Activated B cell treated with CpG ODN at 0.5 μM for 24 hours (primary cell): ENCODE data around the gene TRIM9. TPM values are rescaled to one million over a fixed set of nuclear protein-coding genes. Genes with fewer than 3 reads are reported as not detected.

ENCODE experiments used
- ATAC-seq: fragments of 200-7000 bp; cut with Tn5 transposase; one replicate; pipeline ENCODE4 v1.10.0; 2021; ENCODE audit warnings: low read depth, mild to moderate bottlenecking, moderate library complexity
- CTCF ChIA-PET: fragments of 350-600 bp; sonication (Branson Sonifier 250); formaldehyde crosslinking; loops from one replicate; lab custom pipeline; 2021; ENCODE audit warnings: antibody characterized with exemption; lab: Charles Lee
- POLR2A ChIA-PET: fragments of 350-600 bp; sonication (Branson Sonifier 250); formaldehyde crosslinking; loops from one replicate; lab custom pipeline; 2021; ENCODE audit warnings: antibody characterized with exemption; lab: Charles Lee
- DNase-seq: peaks from one replicate; pipeline ENCODE4 v3.0.0; 2022
- H3K27ac Mint-ChIP-seq: one replicate; pipeline ENCODE4 v1.8.0; 2020; ENCODE audit warnings: mixed read lengths
- H3K27me3 Mint-ChIP-seq: one replicate; pipeline ENCODE4 v1.8.0; 2021; ENCODE audit warnings: mixed read lengths
- H3K36me3 Mint-ChIP-seq: one replicate; pipeline ENCODE4 v1.8.0; 2021; ENCODE audit warnings: low read depth, mixed read lengths
- H3K4me1 Mint-ChIP-seq: one replicate; pipeline ENCODE4 v1.8.0; 2021; ENCODE audit warnings: mixed read lengths
- H3K4me3 Mint-ChIP-seq: one replicate; pipeline ENCODE4 v1.8.0; 2020; ENCODE audit warnings: mild to moderate bottlenecking, mixed read lengths
- H3K9me3 Mint-ChIP-seq: one replicate; pipeline ENCODE4 v1.8.0; 2020; ENCODE audit warnings: mixed read lengths
- intact Hi-C: fragments of 100-400 bp; cut with micrococcal nuclease; formaldehyde crosslinking; loops from one replicate; pipeline ENCODE4 v1.15.1; 2024
- total RNA-seq: library from RNA; stranded (reverse); gene quantifications from 2 replicates; pipeline ENCODE4 v1.2.3, GENCODE V29; 2022
- TF ChIP-seq, protein P1 (sequence below): fragments of 200-600 bp; IDR thresholded peaks from one replicate; pipeline ENCODE4 v1.8.0; 2022; ENCODE audit warnings: antibody characterized with exemption, mild to moderate bottlenecking

Gene TRIM9
- total RNA-seq: 0.24 and 0.67 TPM in 2 replicates

DNA sequence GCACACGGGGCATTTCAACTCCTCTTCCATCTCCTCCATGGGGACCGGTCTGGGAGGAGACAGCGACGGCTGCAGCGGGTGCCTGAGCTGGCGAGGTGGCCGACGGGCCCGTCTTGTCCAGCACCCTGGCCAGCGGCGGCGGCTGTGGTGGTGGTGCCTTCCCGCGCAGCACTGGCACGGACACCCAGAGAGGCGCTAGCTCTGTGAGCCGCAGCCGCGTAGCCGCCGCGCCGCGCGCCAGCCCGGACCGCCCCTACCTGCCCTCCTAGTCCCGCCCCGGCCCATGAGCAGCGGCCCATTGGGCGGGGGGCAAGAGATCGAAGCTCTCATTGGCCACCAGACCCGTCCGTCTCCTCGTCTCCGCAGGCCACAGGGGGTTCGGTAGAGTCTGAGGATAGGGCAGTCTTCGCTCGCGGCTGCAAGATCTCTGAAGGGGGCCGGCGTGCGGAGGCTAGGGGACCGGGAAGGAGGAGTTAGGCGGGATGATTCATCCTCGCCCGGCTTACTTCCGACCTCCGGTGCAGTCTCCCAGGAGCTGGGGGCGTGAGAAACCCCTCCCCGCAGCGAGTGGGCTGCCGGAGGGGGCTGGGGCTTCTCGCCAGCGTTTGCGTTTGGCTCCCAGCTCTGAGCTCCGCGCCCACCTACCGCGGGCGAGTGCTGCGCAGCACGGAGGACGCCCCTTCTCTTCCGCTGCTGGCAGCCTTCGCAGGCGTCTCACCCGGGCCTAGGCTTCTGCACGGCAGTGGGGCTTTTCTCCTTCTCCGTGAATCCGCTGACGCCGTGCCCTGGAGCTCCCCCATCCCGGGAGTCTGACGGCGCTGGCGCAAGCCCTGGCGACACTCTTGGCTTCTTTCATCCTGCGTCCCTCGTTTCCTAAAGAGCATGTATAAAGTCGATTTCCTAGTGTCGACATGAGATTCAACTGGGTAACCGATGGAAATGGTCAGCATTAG is at the start of gene TRIM9:
Gene TRIM9, minus strand, starts transcription at position 205 of the 953 bp plus-strand sequence. Its CDS starts 166 bp downstream, at position 39.
- ATAC-seq: peak; percentile 98
- CTCF ChIA-PET: interaction anchor here (0.6 to 1.6 kb wide), 4 partner anchors 11 to 369 kb away, joined by 3 to 9 read pairs (median 4); no protein-coding TSS in a partner anchor

DNA sequence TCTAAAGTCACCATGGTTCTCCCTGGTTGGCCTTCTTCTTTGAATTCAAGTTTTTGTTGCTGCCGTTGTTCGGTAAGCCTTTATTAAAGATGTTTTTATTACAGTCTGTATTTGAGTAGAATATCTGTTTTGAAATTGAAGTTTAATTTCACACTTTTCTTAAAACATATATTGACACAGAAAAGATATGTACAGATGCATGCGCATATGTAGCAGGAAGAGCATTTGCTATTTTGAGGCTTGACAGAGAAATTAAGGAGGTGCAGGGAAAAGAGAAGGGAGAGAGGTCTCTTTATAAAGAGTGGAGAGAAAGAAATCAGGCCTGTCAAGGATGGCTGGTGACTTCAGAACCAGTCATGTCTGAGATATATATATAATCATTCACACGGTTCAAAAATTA is 46.0 kb upstream of the TRIM9 start:
- Mint-ChIP-seq H3K4me3 (no peak overlapping the region), H3K4me1 (no peaks in the 10 kb centered on the region), H3K27me3 (no peaks in the 10 kb centered on the region), H3K9me3 (peaks cover 4% of the 10 kb centered on the region), H3K27ac (no peak overlapping the region), H3K36me3 (no peaks in the 10 kb centered on the region)
- TF ChIP-seq, protein P1, sequence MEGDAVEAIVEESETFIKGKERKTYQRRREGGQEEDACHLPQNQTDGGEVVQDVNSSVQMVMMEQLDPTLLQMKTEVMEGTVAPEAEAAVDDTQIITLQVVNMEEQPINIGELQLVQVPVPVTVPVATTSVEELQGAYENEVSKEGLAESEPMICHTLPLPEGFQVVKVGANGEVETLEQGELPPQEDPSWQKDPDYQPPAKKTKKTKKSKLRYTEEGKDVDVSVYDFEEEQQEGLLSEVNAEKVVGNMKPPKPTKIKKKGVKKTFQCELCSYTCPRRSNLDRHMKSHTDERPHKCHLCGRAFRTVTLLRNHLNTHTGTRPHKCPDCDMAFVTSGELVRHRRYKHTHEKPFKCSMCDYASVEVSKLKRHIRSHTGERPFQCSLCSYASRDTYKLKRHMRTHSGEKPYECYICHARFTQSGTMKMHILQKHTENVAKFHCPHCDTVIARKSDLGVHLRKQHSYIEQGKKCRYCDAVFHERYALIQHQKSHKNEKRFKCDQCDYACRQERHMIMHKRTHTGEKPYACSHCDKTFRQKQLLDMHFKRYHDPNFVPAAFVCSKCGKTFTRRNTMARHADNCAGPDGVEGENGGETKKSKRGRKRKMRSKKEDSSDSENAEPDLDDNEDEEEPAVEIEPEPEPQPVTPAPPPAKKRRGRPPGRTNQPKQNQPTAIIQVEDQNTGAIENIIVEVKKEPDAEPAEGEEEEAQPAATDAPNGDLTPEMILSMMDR: no peak
- intact Hi-C loops: no loop called here
- ATAC-seq: no peak
- DNase-seq: no peak
- POLR2A ChIA-PET: no interaction called here
- CTCF ChIA-PET: no interaction called here

More for the DNA sequence above, at the start of gene TRIM9:
- H3K27ac Mint-ChIP-seq: peak within 1 kb of the TSS; percentile 18
- DNase-seq: peak; percentile 88
- H3K36me3 Mint-ChIP-seq: peaks cover 3% of the 10 kb centered on the region
- TF ChIP-seq, protein P1: no peak
- peaks cover 26% of the 10 kb centered on the region for H3K27me3 Mint-ChIP-seq
- no peaks in the 10 kb centered on the region for H3K9me3 Mint-ChIP-seq
- POLR2A ChIA-PET: interaction anchor here (0.8 to 2.2 kb wide), 6 partner anchors 8 to 303 kb away, joined by 3 to 12 read pairs (median 4); partner anchors contain the start of gene TMX1
- peaks cover 27% of the 10 kb centered on the region for H3K4me1 Mint-ChIP-seq
- intact Hi-C loops: loop anchor here (1.0 to 10.0 kb wide), 5 partner anchors 108 to 1457 kb away; partner anchors contain the start of genes FRMD6, GPR137C, PYGL and TMX1
- H3K4me3 Mint-ChIP-seq: peak within 1 kb of the TSS; percentile 91

DNA sequence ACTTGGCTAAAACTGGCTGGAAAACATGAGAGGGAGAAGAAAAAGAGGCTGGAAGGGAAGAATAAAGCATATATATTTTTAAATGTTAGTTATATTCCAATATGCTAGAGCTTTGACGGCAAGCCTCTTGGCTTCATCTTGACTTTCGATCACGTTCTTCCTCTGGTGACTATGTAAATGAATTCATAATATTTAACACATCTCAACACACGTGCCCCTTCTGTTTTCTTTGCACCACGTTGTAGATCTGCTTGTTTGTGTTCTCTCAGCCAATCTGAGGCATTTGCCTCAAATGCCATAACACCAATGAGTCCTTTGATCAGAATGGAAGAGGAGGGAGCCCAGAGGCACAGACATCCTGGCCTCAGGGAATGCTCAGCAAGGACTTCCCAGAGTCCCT is 45.4 kb upstream of the TRIM9 start:
- Mint-ChIP-seq H3K27ac (no peak overlapping the region), H3K9me3 (peaks cover 4% of the 10 kb centered on the region), H3K36me3 (no peaks in the 10 kb centered on the region), H3K27me3 (no peaks in the 10 kb centered on the region), H3K4me1 (no peaks in the 10 kb centered on the region), H3K4me3 (no peak overlapping the region)
- intact Hi-C loops: no loop called here
- DNase-seq (no peak), ATAC-seq (no peak)
- ChIA-PET CTCF (no interaction called here), POLR2A (no interaction called here)
- TF ChIP-seq, protein P1: no peak

DNA sequence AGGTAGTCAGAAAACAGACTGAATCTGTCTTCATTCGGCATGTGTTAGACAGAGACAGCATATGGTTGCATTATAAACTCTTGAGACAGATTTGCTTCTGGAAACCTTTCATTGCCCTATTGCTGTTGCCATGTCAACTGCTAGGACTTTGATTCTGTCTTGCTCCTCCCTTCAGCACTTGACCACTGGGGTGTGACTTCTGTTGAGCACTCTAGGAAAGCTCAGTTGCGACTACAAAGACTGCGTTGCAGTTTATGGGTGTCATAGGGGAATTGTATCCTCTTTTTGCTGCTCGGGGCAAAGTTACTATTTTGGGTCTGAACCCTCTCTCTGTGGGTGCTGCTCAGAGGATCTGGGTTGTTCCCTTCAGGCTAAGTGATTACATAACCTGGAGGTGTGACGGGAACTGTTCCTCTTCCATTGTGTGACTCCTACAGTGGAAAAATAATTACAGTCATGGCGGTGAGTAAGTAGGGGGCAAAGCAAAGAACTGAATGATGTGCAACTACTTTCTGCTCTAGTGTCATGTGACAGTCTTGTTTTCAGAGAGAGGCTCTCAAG is 44.3 kb upstream of the TRIM9 start:
- CTCF ChIA-PET: no interaction called here
- no peak for DNase-seq
- intact Hi-C loops: no loop called here

More for the DNA sequence above, 44.3 kb upstream of the TRIM9 start:
- Mint-ChIP-seq H3K4me3 (no peak overlapping the region), H3K27me3 (peaks cover 2% of the 10 kb centered on the region), H3K4me1 (no peaks in the 10 kb centered on the region), H3K36me3 (no peaks in the 10 kb centered on the region), H3K9me3 (peaks cover 4% of the 10 kb centered on the region), H3K27ac (no peak overlapping the region)
- TF ChIP-seq, protein P1: no peak
- POLR2A ChIA-PET: no interaction called here
- no peak for ATAC-seq
